ENCODE data around the gene KLK4. TPM values are rescaled to one million over a fixed set of nuclear protein-coding genes. Genes with fewer than 3 reads are reported as not detected.

The KLK4 gene
- total RNA-seq, 1 donor from 2014 or later = not detected

DNA sequence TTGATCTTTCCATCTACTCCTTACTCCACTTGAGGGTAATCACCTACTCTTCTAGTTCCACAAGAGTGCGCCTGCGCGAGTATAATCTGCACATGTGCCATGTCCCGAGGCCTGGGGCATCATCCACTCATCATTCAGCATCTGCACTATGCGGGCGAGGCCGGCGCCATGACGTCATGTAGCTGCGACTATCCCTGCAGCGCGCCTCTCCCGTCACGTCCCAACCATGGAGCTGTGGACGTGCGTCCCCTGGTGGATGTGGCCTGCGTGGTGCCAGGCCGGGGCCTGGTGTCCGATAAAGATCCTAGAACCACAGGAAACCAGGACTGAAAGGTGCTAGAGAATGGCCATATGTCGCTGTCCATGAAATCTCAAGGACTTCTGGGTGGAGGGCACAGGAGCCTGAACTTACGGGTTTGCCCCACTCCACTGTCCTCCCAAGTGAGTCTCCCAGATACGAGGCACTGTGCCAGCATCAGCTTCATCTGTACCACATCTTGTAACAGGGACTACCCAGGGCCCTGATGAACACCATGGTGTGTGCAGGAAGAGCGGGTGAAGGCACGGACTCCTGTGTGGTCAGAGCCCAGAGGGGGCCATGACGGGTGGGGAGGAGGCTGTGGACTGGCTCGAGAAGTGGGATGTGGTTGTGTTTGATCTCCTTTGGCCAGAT lies 40.6 kb downstream of the KLK4 start:
- Histone ChIP-seq H3K27me3 (ENCODE audit: control insufficient read depth in 3 of 3, insufficient read depth in 3 of 3, low read length in 3 of 3) (peaks cover 11 to 34% (median 22%) of the 10 kb centered on the region in 3 donors), H3K4me3 (ENCODE audit: low read length in 3 of 3) (no peak overlapping the region), H3K9me3 (ENCODE audit: control insufficient read depth in 3 of 3, low read length in 3 of 3) (peaks cover 0 to 3% (median 0%) of the 10 kb centered on the region in 3 donors), H3K36me3 (ENCODE audit: control insufficient read depth in 3 of 3, insufficient read depth in 3 of 3, low read length in 3 of 3) (no peaks in the 10 kb centered on the region), H3K27ac (ENCODE audit: low read depth, low read length) (no peak overlapping the region), H3K9ac (ENCODE audit: low read depth in 1 of 3, low read length in 3 of 3) (no peak overlapping the region), H3K4me1 (ENCODE audit: control insufficient read depth in 3 of 3, insufficient read depth in 3 of 3, low read length in 3 of 3) (no peaks in the 10 kb centered on the region)

DNA sequence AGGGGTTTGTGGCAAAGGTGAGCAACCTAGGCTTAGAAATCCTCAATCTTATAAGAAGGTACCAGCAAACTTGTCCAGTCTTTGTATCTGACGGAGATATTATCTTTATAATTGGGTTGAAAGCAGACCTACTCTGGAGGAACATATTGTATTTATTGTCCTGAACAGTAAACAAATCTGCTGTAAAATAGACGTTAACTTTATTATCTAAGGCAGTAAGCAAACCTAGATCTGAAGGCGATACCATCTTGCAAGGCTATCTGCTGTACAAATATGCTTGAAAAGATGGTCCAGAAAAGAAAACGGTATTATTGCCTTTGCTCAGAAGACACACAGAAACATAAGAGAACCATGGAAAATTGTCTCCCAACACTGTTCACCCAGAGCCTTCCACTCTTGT lies 41.7 kb downstream of the KLK4 start:
- Histone ChIP-seq H3K4me3 (ENCODE audit: low read length in 3 of 3) (no peak overlapping the region), H3K9ac (ENCODE audit: low read depth in 1 of 3, low read length in 3 of 3) (no peak overlapping the region), H3K9me3 (ENCODE audit: control insufficient read depth in 3 of 3, low read length in 3 of 3) (peaks cover 0 to 3% (median 0%) of the 10 kb centered on the region in 3 donors), H3K27me3 (ENCODE audit: control insufficient read depth in 3 of 3, insufficient read depth in 3 of 3, low read length in 3 of 3) (peaks cover 5 to 25% (median 14%) of the 10 kb centered on the region in 3 donors), H3K4me1 (ENCODE audit: control insufficient read depth in 3 of 3, insufficient read depth in 3 of 3, low read length in 3 of 3) (no peaks in the 10 kb centered on the region), H3K36me3 (ENCODE audit: control insufficient read depth in 3 of 3, insufficient read depth in 3 of 3, low read length in 3 of 3) (no peaks in the 10 kb centered on the region), H3K27ac (ENCODE audit: low read depth, low read length) (no peak overlapping the region)

DNA sequence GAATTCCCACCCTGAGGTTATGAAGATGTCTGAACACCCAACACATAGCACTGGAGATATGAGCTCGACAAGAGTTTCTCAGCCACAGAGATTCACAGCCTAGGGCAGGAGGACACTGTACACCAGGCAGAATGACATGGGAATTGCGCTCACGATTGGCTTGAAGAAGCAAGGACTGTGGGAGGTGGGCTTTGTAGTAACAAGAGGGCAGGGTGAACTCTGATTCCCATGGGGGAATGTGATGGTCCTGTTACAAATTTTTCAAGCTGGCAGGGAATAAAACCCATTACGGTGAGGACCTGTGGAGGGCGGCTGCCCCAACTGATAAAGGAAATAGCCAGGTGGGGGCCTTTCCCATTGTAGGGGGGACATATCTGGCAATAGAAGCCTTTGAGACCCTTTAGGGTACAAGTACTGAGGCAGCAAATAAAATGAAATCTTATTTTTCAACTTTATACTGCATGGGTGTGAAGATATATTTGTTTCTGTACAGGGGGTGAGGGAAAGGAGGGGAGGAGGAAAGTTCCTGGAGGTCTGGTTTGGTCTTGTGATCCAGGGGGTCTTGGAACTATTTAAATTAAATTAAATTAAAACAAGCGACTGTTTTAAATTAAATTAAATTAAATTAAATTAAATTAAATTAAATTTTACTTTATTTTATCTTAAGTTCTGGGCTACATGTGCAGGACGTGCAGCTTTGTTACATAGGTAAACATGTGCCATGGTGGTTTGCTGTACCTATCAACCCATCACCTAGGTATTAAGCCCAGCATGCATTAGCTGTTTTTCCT lies 49.5 kb downstream of the KLK4 start:
- Histone ChIP-seq H3K4me3 (ENCODE audit: low read length in 3 of 3) (no peak overlapping the region), H3K27ac (ENCODE audit: low read depth, low read length) (no peak overlapping the region), H3K36me3 (ENCODE audit: control insufficient read depth in 3 of 3, insufficient read depth in 3 of 3, low read length in 3 of 3) (no peaks in the 10 kb centered on the region), H3K4me1 (ENCODE audit: control insufficient read depth in 3 of 3, insufficient read depth in 3 of 3, low read length in 3 of 3) (no peaks in the 10 kb centered on the region), H3K9ac (ENCODE audit: low read depth in 1 of 3, low read length in 3 of 3) (no peak overlapping the region), H3K9me3 (ENCODE audit: control insufficient read depth in 3 of 3, low read length in 3 of 3) (peaks cover 0 to 6% (median 0%) of the 10 kb centered on the region in 3 donors), H3K27me3 (ENCODE audit: control insufficient read depth in 3 of 3, insufficient read depth in 3 of 3, low read length in 3 of 3) (peaks cover 11 to 27% (median 16%) of the 10 kb centered on the region in 3 donors)

DNA sequence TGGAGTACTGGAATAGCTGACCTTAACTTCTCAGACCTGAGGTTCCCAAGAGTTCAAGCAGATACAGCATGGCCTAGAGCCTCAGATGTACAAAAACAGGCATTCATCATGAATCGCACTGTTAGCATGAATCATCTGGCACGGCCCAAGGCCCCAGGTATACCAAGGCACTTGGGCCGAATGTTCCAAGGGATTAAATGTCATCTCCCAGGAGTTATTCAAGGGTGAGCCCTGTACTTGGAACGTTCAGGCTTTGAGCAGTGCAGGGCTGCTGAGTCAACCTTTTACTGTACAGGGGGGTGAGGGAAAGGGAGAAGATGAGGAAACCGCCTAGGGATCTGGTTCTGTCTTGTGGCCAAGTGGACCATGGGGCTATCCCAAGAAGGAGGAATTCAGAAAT lies 50.2 kb downstream of the KLK4 start:
- Histone ChIP-seq H3K9ac (ENCODE audit: low read depth in 1 of 3, low read length in 3 of 3) (no peak overlapping the region), H3K4me3 (ENCODE audit: low read length in 3 of 3) (no peak overlapping the region), H3K9me3 (ENCODE audit: control insufficient read depth in 3 of 3, low read length in 3 of 3) (peaks cover 0 to 6% (median 0%) of the 10 kb centered on the region in 3 donors), H3K36me3 (ENCODE audit: control insufficient read depth in 3 of 3, insufficient read depth in 3 of 3, low read length in 3 of 3) (no peaks in the 10 kb centered on the region), H3K4me1 (ENCODE audit: control insufficient read depth in 3 of 3, insufficient read depth in 3 of 3, low read length in 3 of 3) (no peaks in the 10 kb centered on the region), H3K27me3 (ENCODE audit: control insufficient read depth in 3 of 3, insufficient read depth in 3 of 3, low read length in 3 of 3) (peaks cover 11 to 27% (median 16%) of the 10 kb centered on the region in 3 donors), H3K27ac (ENCODE audit: low read depth, low read length) (no peak overlapping the region)

DNA sequence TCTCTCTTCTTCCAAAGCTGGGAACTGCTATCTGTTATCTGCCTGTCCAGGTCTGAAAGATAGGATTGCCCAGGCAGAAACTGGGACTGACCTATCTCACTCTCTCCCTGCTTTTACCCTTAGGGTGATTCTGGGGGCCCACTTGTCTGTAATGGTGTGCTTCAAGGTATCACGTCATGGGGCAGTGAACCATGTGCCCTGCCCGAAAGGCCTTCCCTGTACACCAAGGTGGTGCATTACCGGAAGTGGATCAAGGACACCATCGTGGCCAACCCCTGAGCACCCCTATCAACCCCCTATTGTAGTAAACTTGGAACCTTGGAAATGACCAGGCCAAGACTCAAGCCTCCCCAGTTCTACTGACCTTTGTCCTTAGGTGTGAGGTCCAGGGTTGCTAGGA lies 51.3 kb downstream of the KLK4 start:
- no peaks in the 10 kb centered on the region for H3K4me1 ChIP-seq (ENCODE audit: control insufficient read depth in 3 of 3, insufficient read depth in 3 of 3, low read length in 3 of 3)
- H3K36me3 ChIP-seq (ENCODE audit: control insufficient read depth in 3 of 3, insufficient read depth in 3 of 3, low read length in 3 of 3) = no peaks in the 10 kb centered on the region
- H3K27ac ChIP-seq (ENCODE audit: low read depth, low read length) = no peak overlapping the region
- no peak overlapping the region for H3K9ac ChIP-seq (ENCODE audit: low read depth in 1 of 3, low read length in 3 of 3)
- H3K4me3 ChIP-seq (ENCODE audit: low read length in 3 of 3) = no peak overlapping the region
- H3K27me3 ChIP-seq (ENCODE audit: control insufficient read depth in 3 of 3, insufficient read depth in 3 of 3, low read length in 3 of 3) = peaks cover 11 to 27% (median 27%) of the 10 kb centered on the region in 3 donors
- peaks cover 0 to 6% (median 0%) of the 10 kb centered on the region in 3 donors for H3K9me3 ChIP-seq (ENCODE audit: control insufficient read depth in 3 of 3, low read length in 3 of 3)

DNA sequence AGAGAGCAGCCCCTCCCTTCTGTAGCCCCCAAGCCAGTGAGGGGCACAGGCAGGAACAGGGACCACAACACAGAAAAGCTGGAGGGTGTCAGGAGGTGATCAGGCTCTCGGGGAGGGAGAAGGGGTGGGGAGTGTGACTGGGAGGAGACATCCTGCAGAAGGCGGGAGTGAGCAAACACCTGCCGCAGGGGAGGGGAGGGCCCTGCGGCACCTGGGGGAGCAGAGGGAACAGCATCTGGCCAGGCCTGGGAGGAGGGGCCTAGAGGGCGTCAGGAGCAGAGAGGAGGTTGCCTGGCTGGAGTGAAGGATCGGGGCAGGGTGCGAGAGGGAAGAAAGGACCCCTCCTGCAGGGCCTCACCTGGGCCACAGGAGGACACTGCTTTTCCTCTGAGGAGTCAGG lies 52.3 kb downstream of the KLK4 start:
- Histone ChIP-seq H3K36me3 (ENCODE audit: control insufficient read depth in 3 of 3, insufficient read depth in 3 of 3, low read length in 3 of 3) (no peaks in the 10 kb centered on the region), H3K4me1 (ENCODE audit: control insufficient read depth in 3 of 3, insufficient read depth in 3 of 3, low read length in 3 of 3) (no peaks in the 10 kb centered on the region), H3K9me3 (ENCODE audit: control insufficient read depth in 3 of 3, low read length in 3 of 3) (peaks cover 0 to 6% (median 0%) of the 10 kb centered on the region in 3 donors), H3K9ac (ENCODE audit: low read depth in 1 of 3, low read length in 3 of 3) (no peak overlapping the region), H3K27me3 (ENCODE audit: control insufficient read depth in 3 of 3, insufficient read depth in 3 of 3, low read length in 3 of 3) (peaks cover 11 to 32% (median 29%) of the 10 kb centered on the region in 3 donors), H3K4me3 (ENCODE audit: low read length in 3 of 3) (no peak overlapping the region), H3K27ac (ENCODE audit: low read depth, low read length) (no peak overlapping the region)

DNA sequence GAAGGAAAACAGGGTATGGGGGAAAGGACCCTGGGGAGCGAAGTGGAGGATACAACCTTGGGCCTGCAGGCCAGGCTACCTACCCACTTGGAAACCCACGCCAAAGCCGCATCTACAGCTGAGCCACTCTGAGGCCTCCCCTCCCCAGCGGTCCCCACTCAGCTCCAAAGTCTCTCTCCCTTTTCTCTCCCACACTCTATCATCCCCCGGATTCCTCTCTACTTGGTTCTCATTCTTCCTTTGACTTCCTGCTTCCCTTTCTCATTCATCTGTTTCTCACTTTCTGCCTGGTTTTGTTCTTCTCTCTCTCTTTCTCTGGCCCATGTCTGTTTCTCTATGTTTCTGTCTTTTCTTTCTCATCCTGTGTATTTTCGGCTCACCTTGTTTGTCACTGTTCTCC lies 53.8 kb downstream of the KLK4 start:
- Histone ChIP-seq H3K27me3 (ENCODE audit: control insufficient read depth in 3 of 3, insufficient read depth in 3 of 3, low read length in 3 of 3) (peaks cover 11 to 32% (median 29%) of the 10 kb centered on the region in 3 donors), H3K4me1 (ENCODE audit: control insufficient read depth in 3 of 3, insufficient read depth in 3 of 3, low read length in 3 of 3) (no peaks in the 10 kb centered on the region), H3K36me3 (ENCODE audit: control insufficient read depth in 3 of 3, insufficient read depth in 3 of 3, low read length in 3 of 3) (no peaks in the 10 kb centered on the region), H3K9ac (ENCODE audit: low read depth in 1 of 3, low read length in 3 of 3) (no peak overlapping the region), H3K4me3 (ENCODE audit: low read length in 3 of 3) (no peak overlapping the region), H3K9me3 (ENCODE audit: control insufficient read depth in 3 of 3, low read length in 3 of 3) (peaks cover 0 to 6% (median 0%) of the 10 kb centered on the region in 3 donors), H3K27ac (ENCODE audit: low read depth, low read length) (no peak overlapping the region)

Other genes starting within 250 kb of the KLK4 start
- 6.8 TPM for gene SHANK1, start 191.6 kb downstream of the KLK4 start, total RNA-seq
- 11.5 TPM for gene CLEC11A, start 188.0 kb downstream of the KLK4 start, total RNA-seq
- not detected for gene GPR32, start 140.9 kb downstream of the KLK4 start, total RNA-seq
- not detected for gene ACP4, start 121.0 kb downstream of the KLK4 start, total RNA-seq
- gene KLK1, start 87.6 kb downstream of the KLK4 start, total RNA-seq = not detected
- gene KLK15, start 77.8 kb downstream of the KLK4 start, total RNA-seq = not detected
- gene KLK3, start 56.5 kb downstream of the KLK4 start, total RNA-seq = not detected
- gene KLK2, start 38.0 kb downstream of the KLK4 start, total RNA-seq = not detected
- not detected for gene KLK5, start 41.6 kb upstream of the KLK4 start, total RNA-seq
- not detected for gene KLK6, start 58.2 kb upstream of the KLK4 start, total RNA-seq
- not detected for gene KLK7, start 72.5 kb upstream of the KLK4 start, total RNA-seq
- gene KLK8, start 90.2 kb upstream of the KLK4 start, total RNA-seq = not detected
- gene KLK10, start 108.3 kb upstream of the KLK4 start, total RNA-seq = under 0.01 TPM
- not detected for gene KLK11, start 115.2 kb upstream of the KLK4 start, total RNA-seq
- not detected for gene KLK12, start 123.6 kb upstream of the KLK4 start, total RNA-seq
- gene KLK13, start 153.7 kb upstream of the KLK4 start, total RNA-seq = not detected
- not detected for gene KLK14, start 171.5 kb upstream of the KLK4 start, total RNA-seq
- gene CTU1, start 197.0 kb upstream of the KLK4 start, total RNA-seq = 4.2 TPM
- gene SIGLEC9, start 213.5 kb upstream of the KLK4 start, total RNA-seq = under 0.01 TPM
- gene SIGLEC7, start 230.9 kb upstream of the KLK4 start, total RNA-seq = 0.52 TPM